ENCODE results near the gene RGS3.

DNA sequence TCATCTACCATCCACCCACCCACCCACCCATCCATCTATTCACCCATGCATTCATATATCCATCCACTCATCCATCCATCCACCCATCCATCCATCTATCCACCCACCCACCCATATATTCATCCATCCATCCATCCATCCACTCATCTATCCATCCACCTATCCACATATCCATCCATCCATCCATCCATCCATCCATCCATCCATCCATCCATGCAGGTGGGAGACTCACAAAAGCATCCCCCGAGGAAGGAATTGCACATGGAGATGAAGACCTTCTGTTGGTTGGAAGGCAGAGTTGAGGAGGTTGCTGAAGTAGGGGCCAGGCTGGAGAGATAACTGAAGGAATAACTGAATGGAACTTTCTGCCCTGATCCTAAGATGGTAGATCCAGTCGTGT is 126.9 kb downstream of the RGS3 start:
- no peak for TF ChIP-seq EZH2 (IDR thresholded peaks at IDR 0.05; ENCODE audit: insufficient read depth, low read length)
- TF ChIP-seq, protein P1, sequence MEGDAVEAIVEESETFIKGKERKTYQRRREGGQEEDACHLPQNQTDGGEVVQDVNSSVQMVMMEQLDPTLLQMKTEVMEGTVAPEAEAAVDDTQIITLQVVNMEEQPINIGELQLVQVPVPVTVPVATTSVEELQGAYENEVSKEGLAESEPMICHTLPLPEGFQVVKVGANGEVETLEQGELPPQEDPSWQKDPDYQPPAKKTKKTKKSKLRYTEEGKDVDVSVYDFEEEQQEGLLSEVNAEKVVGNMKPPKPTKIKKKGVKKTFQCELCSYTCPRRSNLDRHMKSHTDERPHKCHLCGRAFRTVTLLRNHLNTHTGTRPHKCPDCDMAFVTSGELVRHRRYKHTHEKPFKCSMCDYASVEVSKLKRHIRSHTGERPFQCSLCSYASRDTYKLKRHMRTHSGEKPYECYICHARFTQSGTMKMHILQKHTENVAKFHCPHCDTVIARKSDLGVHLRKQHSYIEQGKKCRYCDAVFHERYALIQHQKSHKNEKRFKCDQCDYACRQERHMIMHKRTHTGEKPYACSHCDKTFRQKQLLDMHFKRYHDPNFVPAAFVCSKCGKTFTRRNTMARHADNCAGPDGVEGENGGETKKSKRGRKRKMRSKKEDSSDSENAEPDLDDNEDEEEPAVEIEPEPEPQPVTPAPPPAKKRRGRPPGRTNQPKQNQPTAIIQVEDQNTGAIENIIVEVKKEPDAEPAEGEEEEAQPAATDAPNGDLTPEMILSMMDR (IDR thresholded peaks at IDR 0.05; ENCODE audit: insufficient read depth, low read depth, low read length) = no peak

Measured in astrocyte (in vitro differentiated cells and primary cell).